ENCODE results near the gene FBXO4. TPM values are rescaled to one million over a fixed set of nuclear protein-coding genes. Genes with fewer than 3 reads are reported as not detected.

FBXO4 gene, protein sequence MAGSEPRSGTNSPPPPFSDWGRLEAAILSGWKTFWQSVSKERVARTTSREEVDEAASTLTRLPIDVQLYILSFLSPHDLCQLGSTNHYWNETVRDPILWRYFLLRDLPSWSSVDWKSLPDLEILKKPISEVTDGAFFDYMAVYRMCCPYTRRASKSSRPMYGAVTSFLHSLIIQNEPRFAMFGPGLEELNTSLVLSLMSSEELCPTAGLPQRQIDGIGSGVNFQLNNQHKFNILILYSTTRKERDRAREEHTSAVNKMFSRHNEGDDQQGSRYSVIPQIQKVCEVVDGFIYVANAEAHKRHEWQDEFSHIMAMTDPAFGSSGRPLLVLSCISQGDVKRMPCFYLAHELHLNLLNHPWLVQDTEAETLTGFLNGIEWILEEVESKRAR
- total RNA-seq, result 10 to 100 TPM; 14.4 to 25.7 TPM

DNA sequence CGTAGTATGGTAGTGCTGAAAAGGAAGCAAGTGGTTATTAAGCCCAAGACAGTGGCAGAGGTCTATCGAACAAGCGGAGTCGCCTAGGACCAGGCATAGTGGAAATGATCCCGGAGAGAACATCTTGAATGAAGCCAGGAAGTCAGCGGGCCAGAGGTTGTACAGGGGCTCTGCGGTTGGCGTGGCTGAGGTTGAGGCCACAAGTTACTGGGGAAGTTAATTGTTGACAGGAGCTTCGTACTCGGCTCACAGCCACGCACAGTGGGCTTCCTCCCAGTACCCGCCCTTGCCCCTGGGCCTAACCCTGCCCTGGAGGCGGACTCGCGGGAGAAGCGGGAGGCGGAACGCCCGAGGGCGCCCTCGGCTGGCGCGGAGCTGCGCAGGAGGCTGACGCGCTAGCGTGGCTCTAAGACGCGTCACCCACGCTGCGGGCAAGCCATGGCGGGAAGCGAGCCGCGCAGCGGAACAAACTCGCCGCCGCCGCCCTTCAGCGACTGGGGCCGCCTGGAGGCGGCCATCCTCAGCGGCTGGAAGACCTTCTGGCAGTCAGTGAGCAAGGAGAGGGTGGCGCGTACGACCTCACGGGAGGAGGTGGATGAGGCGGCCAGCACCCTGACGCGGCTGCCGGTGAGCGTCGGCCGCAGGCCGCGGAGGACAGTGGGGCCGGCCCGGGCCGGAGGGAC, at the start of gene FBXO4:
FBXO4 (plus strand) TSS at position 410 of the 683 bp plus-strand sequence; CDS start at position 439, 29 bp downstream.
- 2% methylated on average over 44 of the region's 60 CpGs for WGBS
- peak; percentile 74 for DNase-seq (ENCODE audit: low spot score)
- Histone ChIP-seq H3K4me3 (peak within 1 kb of the TSS; percentile 80 to 82), H3K27ac (peak within 1 kb of the TSS; percentile 94 to 97), H3K9me3 (no peaks in the 10 kb centered on the region), H3K36me3 (no peaks in the 10 kb centered on the region), H3K4me1 (replicated peaks) (no peaks in the 10 kb centered on the region), H3K27me3 (replicated peaks; ENCODE audit: insufficient read depth) (no peaks in the 10 kb centered on the region)
- intact Hi-C loops (cut with DNase I), result loop anchor here (2.0 kb wide), 1 partner anchor 68 kb away; no protein-coding TSS in a partner anchor
- TF ChIP-seq POLR2AphosphoS5 (IDR thresholded peaks at IDR 0.05), result peak; percentile 63
- peak; percentile 30 for TF ChIP-seq POLR2A (IDR thresholded peaks at IDR 0.05)
- TF ChIP-seq, protein P1, sequence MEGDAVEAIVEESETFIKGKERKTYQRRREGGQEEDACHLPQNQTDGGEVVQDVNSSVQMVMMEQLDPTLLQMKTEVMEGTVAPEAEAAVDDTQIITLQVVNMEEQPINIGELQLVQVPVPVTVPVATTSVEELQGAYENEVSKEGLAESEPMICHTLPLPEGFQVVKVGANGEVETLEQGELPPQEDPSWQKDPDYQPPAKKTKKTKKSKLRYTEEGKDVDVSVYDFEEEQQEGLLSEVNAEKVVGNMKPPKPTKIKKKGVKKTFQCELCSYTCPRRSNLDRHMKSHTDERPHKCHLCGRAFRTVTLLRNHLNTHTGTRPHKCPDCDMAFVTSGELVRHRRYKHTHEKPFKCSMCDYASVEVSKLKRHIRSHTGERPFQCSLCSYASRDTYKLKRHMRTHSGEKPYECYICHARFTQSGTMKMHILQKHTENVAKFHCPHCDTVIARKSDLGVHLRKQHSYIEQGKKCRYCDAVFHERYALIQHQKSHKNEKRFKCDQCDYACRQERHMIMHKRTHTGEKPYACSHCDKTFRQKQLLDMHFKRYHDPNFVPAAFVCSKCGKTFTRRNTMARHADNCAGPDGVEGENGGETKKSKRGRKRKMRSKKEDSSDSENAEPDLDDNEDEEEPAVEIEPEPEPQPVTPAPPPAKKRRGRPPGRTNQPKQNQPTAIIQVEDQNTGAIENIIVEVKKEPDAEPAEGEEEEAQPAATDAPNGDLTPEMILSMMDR (IDR thresholded peaks at IDR 0.05), result peak in 3 of 4 experiments; percentile 42 to 57 (median 54)

DNA sequence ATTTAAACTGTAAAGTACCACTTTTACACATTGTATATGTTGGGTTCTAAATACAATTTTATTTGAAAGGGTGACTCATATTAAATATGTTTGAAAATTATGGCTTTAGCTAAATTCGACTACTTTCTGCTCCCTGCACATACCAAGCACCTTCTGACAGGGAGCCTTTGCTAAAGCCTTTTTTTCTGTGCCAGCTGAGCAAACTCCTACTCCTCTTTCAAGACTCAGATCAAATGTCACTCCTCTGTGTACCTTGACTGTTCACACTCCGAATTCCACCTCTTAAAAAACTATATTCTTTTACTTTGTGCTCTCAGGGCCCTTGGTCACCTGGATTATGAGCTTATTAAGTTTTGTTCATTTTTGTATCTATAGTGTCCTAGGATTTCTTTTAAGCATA, 48.4 kb upstream of the FBXO4 start:
- 31% methylated on average over 2 of the region's 2 CpGs for WGBS
- TF ChIP-seq, protein P1 (IDR thresholded peaks at IDR 0.05), result no peak
- Histone ChIP-seq H3K27me3 (replicated peaks; ENCODE audit: insufficient read depth) (no peaks in the 10 kb centered on the region), H3K27ac (no peak overlapping the region), H3K4me3 (no peak overlapping the region), H3K36me3 (no peaks in the 10 kb centered on the region), H3K4me1 (replicated peaks) (no peaks in the 10 kb centered on the region), H3K9me3 (no peaks in the 10 kb centered on the region)
- no peak for DNase-seq (ENCODE audit: low spot score)
- intact Hi-C loops (cut with DNase I), result no loop called here

DNA sequence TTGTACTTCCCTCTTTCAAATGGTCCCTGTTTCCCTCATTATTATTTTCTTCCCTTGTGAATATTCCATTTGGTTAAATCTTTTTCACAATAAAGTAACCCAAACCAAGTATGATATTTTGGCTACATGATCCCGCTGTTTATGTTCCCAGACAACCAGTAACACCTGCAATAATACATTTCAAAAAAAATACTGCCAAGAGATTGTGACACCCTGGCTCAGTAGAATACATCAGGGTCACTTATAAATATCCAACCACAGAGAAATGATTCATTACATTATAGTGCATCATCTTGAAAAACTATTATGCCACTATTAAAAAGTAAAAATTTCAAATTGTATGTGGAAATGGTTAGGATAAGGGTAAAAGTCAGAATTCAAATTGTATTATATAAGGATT, 47.7 kb upstream of the FBXO4 start:
- intact Hi-C loops (cut with DNase I), result no loop called here

DNA sequence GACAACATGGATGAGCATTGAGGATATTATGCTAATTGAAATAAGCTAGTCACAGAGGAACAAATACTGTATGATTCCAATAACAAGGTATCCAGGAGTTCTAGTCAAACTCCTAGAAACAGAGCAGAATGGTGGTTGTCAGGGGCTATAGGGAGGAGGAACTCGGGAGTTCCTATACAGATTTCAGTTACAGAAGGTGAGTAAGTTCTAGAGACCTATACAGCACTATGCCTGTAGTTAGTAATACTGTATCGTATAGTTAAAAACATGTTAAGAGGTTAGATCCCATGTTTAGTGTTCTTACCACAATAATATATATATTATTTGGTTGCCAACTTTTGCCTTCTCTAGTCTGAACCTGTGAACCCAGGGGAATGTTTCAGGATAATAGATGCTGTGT, 46.9 kb upstream of the FBXO4 start:
- WGBS, result 76% methylated on average over 2 of the region's 2 CpGs
- intact Hi-C loops (cut with DNase I), result no loop called here
- TF ChIP-seq POLR2A (IDR thresholded peaks at IDR 0.05) (no peak), POLR2AphosphoS5 (IDR thresholded peaks at IDR 0.05) (no peak)
- DNase-seq (ENCODE audit: low spot score), result no peak
- no peaks in the 10 kb centered on the region for H3K27me3 ChIP-seq (replicated peaks; ENCODE audit: insufficient read depth)
- no peak overlapping the region for H3K4me3 ChIP-seq
- H3K36me3 ChIP-seq, result no peaks in the 10 kb centered on the region
- no peaks in the 10 kb centered on the region for H3K4me1 ChIP-seq (replicated peaks)
- no peak overlapping the region for H3K27ac ChIP-seq
- no peaks in the 10 kb centered on the region for H3K9me3 ChIP-seq

More for the DNA sequence above, 47.7 kb upstream of the FBXO4 start:
- H3K27me3 ChIP-seq (replicated peaks; ENCODE audit: insufficient read depth), result no peaks in the 10 kb centered on the region
- H3K4me1 ChIP-seq (replicated peaks), result no peaks in the 10 kb centered on the region
- no peak overlapping the region for H3K4me3 ChIP-seq
- no peak overlapping the region for H3K27ac ChIP-seq
- no peak for TF ChIP-seq POLR2AphosphoS5 (IDR thresholded peaks at IDR 0.05)
- no peak for TF ChIP-seq POLR2A (IDR thresholded peaks at IDR 0.05)
- WGBS, result 98% methylated on average over 1 of the region's 1 CpG
- H3K9me3 ChIP-seq, result no peaks in the 10 kb centered on the region
- H3K36me3 ChIP-seq, result no peaks in the 10 kb centered on the region
- no peak for DNase-seq (ENCODE audit: low spot score)

DNA sequence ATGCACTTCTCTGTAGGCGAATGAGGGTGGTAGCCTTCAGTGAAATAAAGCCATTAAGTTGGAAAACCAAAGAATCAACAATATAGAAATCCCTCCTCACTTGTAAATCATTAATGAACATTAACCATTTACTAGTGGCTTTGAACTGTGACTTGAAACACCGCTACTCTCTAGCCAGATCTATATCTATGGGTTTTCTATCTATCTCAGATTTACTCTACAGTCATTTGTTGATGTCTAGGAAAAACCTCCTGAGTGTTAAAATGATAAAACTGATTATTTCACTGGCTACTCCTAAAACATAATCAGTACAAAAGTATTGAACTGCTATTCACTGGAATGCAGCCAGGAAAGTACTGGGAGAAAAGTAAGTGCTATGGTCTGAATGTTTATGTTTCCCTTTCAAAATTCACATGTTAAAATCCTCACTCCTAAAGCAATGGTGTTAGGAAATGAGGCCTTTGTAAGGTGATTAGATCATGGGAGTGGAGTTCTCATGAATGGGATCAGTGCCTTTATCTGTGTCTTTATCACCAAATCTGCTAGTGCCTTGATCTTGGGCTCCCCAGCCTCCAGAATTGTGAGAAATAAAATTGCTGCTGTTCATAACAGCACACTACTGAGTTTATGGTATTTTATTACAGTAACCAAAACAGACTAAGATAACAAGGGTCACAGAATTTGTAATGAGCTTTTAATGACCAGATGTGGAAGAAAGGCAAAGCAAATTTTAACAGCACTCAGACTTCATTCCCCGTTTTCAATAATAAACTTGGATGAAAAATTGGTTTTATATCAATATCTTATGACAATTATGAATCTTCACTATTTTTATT, 46.2 kb upstream of the FBXO4 start:
- DNase-seq (ENCODE audit: low spot score), result no peak
- Histone ChIP-seq H3K27ac (no peak overlapping the region), H3K36me3 (no peaks in the 10 kb centered on the region), H3K27me3 (replicated peaks; ENCODE audit: insufficient read depth) (no peaks in the 10 kb centered on the region), H3K4me1 (replicated peaks) (no peaks in the 10 kb centered on the region), H3K4me3 (no peak overlapping the region), H3K9me3 (no peaks in the 10 kb centered on the region)
- WGBS, result 69% methylated on average over 3 of the region's 3 CpGs
- intact Hi-C loops (cut with DNase I), result no loop called here
- TF ChIP-seq, protein P1 (IDR thresholded peaks at IDR 0.05), result no peak
- no peak for TF ChIP-seq POLR2AphosphoS5 (IDR thresholded peaks at IDR 0.05)
- TF ChIP-seq POLR2A (IDR thresholded peaks at IDR 0.05), result no peak

All from prostate gland (tissue), 2 donors.